GM18526 (cell line): ENCODE data around the gene BIRC3.

ENCODE experiments used
- POLR2A ChIP-seq: IDR thresholded peaks from 3 replicates; pipeline ENCODE4 v1.6.1; 2011; ENCODE audit not compliant: insufficient read length; ENCODE audit errors: extremely low read depth

The BIRC3 gene

DNA sequence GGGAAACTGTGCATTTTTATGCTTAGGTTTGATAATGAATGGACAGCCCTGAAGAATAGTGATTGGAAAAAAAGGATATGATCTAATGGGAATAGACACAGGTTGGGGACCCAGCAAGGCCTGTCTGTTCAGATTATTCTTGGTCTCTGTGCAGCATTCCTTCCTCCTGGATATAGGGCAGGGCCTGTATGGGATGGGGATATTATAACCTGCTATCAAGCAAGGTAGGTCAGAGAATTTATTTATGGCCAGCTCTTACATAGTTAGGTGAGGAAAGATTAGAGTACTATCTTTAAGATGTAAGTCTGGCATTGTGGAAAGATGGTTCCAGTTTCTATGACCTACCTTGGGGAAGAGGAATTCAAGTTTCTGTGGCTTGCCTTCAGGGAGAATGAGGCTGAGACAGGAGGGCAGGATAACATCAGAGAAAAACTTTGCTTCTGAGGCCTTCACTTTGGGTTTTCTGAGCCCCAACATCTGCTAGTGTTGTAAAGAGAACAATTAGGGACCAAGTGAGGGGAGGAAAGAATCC lies 21.3 kb downstream of the BIRC3 start:
- TF ChIP-seq POLR2A = peak; percentile 14

GRCh38 chr11:102341844-102342318 lies 24.6 kb downstream of the BIRC3 start:
- TF ChIP-seq POLR2A = no peak

DNA sequence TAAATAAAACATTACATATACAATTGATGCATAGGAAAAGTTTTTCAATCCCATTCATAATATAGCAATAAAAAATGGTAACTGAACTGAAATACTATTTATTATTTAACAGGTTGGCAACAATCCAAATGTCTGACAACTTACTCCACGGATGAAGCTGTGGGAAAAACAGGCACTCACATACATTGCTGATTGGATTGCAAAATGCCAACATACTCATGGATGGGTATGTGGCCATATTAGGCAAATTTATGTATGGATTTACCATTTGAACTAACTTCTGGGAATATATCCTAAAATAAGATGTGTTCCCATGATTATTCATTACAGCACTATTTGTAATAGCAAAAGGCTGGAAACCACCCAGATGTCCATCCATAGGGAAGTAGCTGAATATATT lies 26.5 kb downstream of the BIRC3 start:
- TF ChIP-seq POLR2A = no peak

GRCh38 chr11:102345904-102346303 lies 28.6 kb downstream of the BIRC3 start:
- TF ChIP-seq POLR2A = no peak

DNA sequence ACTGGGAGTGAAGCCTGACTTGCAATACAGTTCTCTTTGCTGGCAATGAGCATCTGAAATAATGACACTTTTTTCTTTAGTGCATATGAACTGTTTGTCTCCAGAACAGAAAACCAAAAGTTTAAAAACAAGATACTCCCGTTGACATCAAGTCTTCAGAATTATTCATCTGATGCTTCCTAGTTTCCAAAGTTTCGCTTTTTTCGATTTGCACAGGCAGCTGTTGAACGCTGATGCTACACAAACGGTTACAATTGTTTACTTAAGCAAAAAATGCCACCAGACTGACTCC lies 29.1 kb downstream of the BIRC3 start:
- no peak for TF ChIP-seq POLR2A

GRCh38 chr11:102346748-102347461 lies 29.6 kb downstream of the BIRC3 start, which contains the start of gene BIRC2:
Gene BIRC2 (plus strand): TSS chr11:102347214. CDS start chr11:102349855, 2,641 bp downstream.
- peak; percentile 78 for TF ChIP-seq POLR2A

GRCh38 chr11:102347462-102348370 lies 30.4 kb downstream of the BIRC3 start:
- TF ChIP-seq POLR2A = no peak

DNA sequence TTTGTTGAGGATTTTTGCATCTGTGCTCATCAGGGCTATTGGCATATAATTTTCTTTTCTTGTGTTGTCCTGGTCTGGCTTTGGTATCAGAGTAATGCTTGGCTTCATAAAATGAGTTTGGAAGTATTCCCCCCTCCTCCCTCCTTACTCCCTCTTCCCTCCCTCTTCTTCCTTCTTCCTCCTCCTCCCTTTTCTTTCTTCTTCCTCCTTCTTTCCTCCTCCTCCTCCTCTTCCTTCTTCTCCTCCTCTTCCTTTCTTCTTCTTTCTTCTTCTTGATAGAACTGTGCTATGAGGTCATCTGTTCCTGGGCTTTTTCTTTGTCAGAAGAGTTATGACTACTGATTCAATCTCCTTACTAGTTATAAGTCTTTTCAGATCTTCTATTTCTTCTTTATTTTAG lies 39.8 kb downstream of the BIRC3 start:
- TF ChIP-seq POLR2A = no peak

GRCh38 chr11:102359372-102359771 lies 42.1 kb downstream of the BIRC3 start:
- TF ChIP-seq POLR2A = no peak

DNA sequence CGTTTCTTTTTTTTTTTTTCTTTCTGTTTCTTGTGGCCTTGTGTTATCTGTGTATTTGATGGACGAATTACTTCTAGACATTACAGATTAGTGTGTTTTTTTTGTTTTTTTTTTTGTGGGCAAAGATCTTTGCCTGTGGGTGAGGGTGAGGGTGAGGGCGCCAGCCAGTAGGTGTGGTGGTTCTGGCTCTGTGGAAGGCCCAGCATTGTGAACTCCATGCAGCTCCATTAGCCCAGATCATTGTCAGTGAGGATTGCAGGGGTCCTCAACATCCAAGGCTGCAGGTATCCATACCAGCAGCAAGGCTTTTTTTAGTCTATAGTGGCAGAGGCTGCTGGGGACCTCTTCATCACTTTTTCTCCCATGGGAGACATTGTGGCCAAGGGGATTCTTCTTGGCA lies 43.4 kb downstream of the BIRC3 start:
- no peak for TF ChIP-seq POLR2A

- no peak for TF ChIP-seq POLR2A
These were observed 44.1 kb downstream of the BIRC3 start for GRCh38 chr11:102361086-102362031.

GRCh38 chr11:102364991-102365390 lies 47.7 kb downstream of the BIRC3 start:
- TF ChIP-seq POLR2A = no peak

DNA sequence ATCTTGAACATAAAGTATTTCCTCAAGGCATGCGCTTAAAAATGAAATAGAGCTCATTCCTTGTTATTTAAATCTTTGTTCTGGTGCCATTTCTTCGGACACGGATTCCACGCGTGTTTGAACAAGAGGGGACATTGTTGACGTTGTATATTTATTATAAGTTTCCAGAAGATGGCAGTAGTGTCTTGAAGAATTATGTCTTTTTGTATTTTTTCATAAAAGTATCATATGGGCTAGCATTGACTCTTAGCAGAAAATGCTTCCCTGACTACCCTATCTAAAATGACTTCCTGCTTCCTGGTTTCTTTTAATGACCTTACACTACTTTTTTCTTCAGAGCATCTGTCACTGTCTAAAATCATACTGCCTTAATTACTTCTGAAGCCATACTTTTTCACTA lies 50.1 kb downstream of the BIRC3 start:
- TF ChIP-seq POLR2A = no peak

DNA sequence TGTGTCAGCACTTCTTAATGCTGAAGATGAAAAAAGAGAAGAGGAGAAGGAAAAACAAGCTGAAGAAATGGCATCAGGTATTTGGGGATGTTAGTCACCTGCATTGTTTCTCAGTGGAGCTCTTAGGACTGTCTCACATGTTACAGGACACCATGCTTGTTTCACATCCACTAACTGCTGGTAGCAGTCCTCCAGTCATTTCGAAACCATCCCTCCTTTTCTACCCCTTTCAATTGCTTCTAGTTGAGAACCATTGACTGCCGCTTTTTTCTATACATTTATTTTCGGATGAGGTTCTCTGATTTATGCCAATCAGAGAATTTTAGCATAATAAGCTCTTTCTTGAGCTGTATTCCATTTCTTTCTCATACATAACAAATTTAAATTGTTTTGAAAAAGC lies 51.2 kb downstream of the BIRC3 start:
- no peak for TF ChIP-seq POLR2A

DNA sequence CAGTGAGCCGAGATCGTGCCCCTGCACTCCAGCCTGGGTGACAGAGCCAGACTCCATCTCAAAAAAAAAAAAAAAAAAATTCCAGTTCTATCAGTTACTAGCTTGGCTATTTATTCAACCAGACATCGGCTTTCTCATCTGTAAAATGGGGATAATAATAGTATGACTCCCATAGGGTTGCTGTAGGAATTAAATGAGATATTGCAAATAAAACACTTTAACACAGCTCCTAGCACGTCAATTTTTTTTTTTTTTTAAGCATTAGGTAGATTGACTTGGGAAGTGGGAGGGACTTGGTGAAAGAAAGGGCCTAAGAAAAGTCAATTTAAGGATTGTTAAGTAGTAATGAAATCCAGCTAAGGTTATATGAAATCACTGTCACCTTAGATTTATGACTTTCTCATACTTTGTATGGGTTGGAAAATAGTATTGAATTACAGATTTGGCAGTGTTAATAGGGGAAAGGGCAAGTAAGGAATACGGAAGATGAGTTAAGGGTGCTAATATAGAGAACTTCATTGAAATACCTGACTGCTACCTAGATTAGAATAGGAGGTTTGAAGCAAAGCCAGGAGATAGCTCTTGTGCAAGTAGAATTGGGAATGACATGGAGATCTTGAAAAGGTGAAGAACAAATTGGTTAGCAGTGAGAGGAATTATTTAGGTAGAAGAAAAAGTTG lies 58.6 kb downstream of the BIRC3 start:
- no peak for TF ChIP-seq POLR2A

DNA sequence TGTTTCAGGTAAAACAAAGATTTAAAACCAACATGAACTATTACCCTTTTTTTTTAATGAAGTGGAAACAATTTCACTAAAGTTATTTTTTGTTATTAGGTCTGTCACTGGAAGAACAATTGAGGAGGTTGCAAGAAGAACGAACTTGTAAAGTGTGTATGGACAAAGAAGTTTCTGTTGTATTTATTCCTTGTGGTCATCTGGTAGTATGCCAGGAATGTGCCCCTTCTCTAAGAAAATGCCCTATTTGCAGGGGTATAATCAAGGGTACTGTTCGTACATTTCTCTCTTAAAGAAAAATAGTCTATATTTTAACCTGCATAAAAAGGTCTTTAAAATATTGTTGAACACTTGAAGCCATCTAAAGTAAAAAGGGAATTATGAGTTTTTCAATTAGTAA lies 60.6 kb downstream of the BIRC3 start:
- TF ChIP-seq POLR2A = no peak
